ENCODE results near the gene LAMB1. TPM values are rescaled to one million over a fixed set of nuclear protein-coding genes. Genes with fewer than 3 reads are reported as not detected.

The LAMB1 gene
- total and polyA plus RNA-seq, 2 of the 13 experiments (the other 11 are each of a cell fraction or from before 2014, with no cell fraction given), result 109 to 124 TPM

- no peak for TF ChIP-seq ZBTB20 (CRISPR knock-in tag; IDR thresholded peaks at IDR 0.05; ENCODE audit: borderline replicate concordance, low read depth)
- TF ChIP-seq DRAP1 (CRISPR knock-in tag; IDR thresholded peaks at IDR 0.05), result no peak
- no peak for TF ChIP-seq XRCC5 (optimal IDR thresholded peaks at IDR 0.05; ENCODE audit: low read length)
- no peak for TF ChIP-seq ZNF496 (CRISPR knock-in tag; IDR thresholded peaks at IDR 0.05; ENCODE audit: insufficient replicate concordance)
- no peak for TF ChIP-seq ZSCAN12 (CRISPR knock-in tag; IDR thresholded peaks at IDR 0.05)
- TF ChIP-seq ZNF550 (CRISPR knock-in tag; IDR thresholded peaks at IDR 0.05; ENCODE audit: borderline replicate concordance), result no peak
- peak in 1 of 2 experiments; percentile 64; a peak in 2 of 4 replicates for TF ChIP-seq ATF4 (CRISPR knock-in tag; IDR thresholded peaks at IDR 0.05)
- no peak for TF ChIP-seq ZFY (CRISPR knock-in tag; IDR thresholded peaks at IDR 0.05)
- no peak for TF ChIP-seq ZNF335 (CRISPR knock-in tag; IDR thresholded peaks at IDR 0.05)
- no peak for TF ChIP-seq AHR (CRISPR knock-in tag; IDR thresholded peaks at IDR 0.05)
- TF ChIP-seq TBX2 (CRISPR knock-in tag; IDR thresholded peaks at IDR 0.05; ENCODE audit: borderline replicate concordance), result peak; percentile 60; the same call in 1 of the 2 replicates
- TF ChIP-seq MYC (CRISPR knock-in tag; IDR thresholded peaks at IDR 0.05; ENCODE audit: borderline replicate concordance), result no peak
- no peak for TF ChIP-seq MBD4 (IDR thresholded peaks at IDR 0.05; ENCODE audit: borderline replicate concordance, low read length)
- TF ChIP-seq SRSF9 (IDR thresholded peaks at IDR 0.05; ENCODE audit: borderline replicate concordance, insufficient read depth, low read depth, low read length, poor library complexity, severe bottlenecking), result no peak
- peak; percentile 99 for TF ChIP-seq ZBTB42 (CRISPR knock-in tag; IDR thresholded peaks at IDR 0.05)
- peak; percentile 58 for TF ChIP-seq SKI (IDR thresholded peaks at IDR 0.05; ENCODE audit: partially characterized antibody)
- TF ChIP-seq ZNF234 (CRISPR knock-in tag; conservative IDR thresholded peaks at IDR 0.05), result no peak
- no peak; the same call in 1 of the 2 replicates for TF ChIP-seq ZBTB26 (CRISPR knock-in tag; IDR thresholded peaks at IDR 0.05; ENCODE audit: borderline replicate concordance)
- TF ChIP-seq NFYC (CRISPR knock-in tag; IDR thresholded peaks at IDR 0.05), result 0 out of 2 replicates have a peak, but pooled peaks have one; percentile 24
- no peak for TF ChIP-seq FOXP1 (IDR thresholded peaks at IDR 0.05)
- peak; percentile 62 for TF ChIP-seq FOXP1 (CRISPR knock-in tag; IDR thresholded peaks at IDR 0.05)
- no peak for TF ChIP-seq SNAI1 (CRISPR knock-in tag; IDR thresholded peaks at IDR 0.05; ENCODE audit: borderline replicate concordance)
- no peak for TF ChIP-seq ZNF746 (CRISPR knock-in tag; IDR thresholded peaks at IDR 0.05)
- TF ChIP-seq SOX6 (IDR thresholded peaks at IDR 0.05), result no peak
- TF ChIP-seq SOX6 (CRISPR knock-in tag; IDR thresholded peaks at IDR 0.05), result peak; percentile 94
- TF ChIP-seq ZNF547 (CRISPR knock-in tag; IDR thresholded peaks at IDR 0.05), result no peak
- no peak for TF ChIP-seq ZNF337 (CRISPR knock-in tag; IDR thresholded peaks at IDR 0.05; ENCODE audit: borderline replicate concordance, low read depth)
- TF ChIP-seq ZNF674 (CRISPR knock-in tag; IDR thresholded peaks at IDR 0.05; ENCODE audit: low read depth), result no peak
- no peak for TF ChIP-seq ZBTB1 (CRISPR knock-in tag; IDR thresholded peaks at IDR 0.05; ENCODE audit: borderline replicate concordance)
- no peak for TF ChIP-seq ZNF768 (CRISPR knock-in tag; IDR thresholded peaks at IDR 0.05)
- no peak for TF ChIP-seq GFI1 (CRISPR knock-in tag; IDR thresholded peaks at IDR 0.05; ENCODE audit: borderline replicate concordance)
- peak; percentile 78 for TF ChIP-seq FOXA3 (CRISPR knock-in tag; IDR thresholded peaks at IDR 0.05)
- no peak for TF ChIP-seq TP53 (CRISPR knock-in tag; conservative IDR thresholded peaks at IDR 0.05)
These were observed 30.9 kb downstream of the LAMB1 start (continued) for GRCh38 chr7:107972075-107972482.

Data from HepG2 (cell line).